Astrocyte of the spinal cord (primary cell): ENCODE measurements around the gene MX1.

Experiments used
- DNase-seq: peaks from one replicate; pipeline ENCODE4 v3.0.0; 2011; ENCODE audit warnings: low read depth, low spot score
- H3K4me3 ChIP-seq: 2 replicates; pipeline ENCODE4 v1.5.1; 2011; ENCODE audit warnings: low read depth, mild to moderate bottlenecking, low read length, moderate library complexity
- CTCF ChIP-seq: IDR thresholded peaks from 2 replicates; pipeline ENCODE4 v1.5.1; 2012; ENCODE audit warnings: low read depth, mild to moderate bottlenecking, low read length, inconsistent platforms
- in situ Hi-C: cut with HindIII; loops from 2 replicates; pipeline ENCODE4 v1.10.0; 2017; ENCODE audit warnings: low sequenced_read_pairs

MX1 gene

GRCh38 chr21:41478319-41479177 lies 52.5 kb downstream of the MX1 start:
- no peak for DNase-seq
- no peak for TF ChIP-seq CTCF
- in situ Hi-C loops = no loop called here
- H3K4me3 ChIP-seq = no peak overlapping the region

- DNase-seq = no peak
- TF ChIP-seq CTCF = no peak
- H3K4me3 ChIP-seq = no peak overlapping the region
- in situ Hi-C loops = no loop called here
Measured at GRCh38 chr21:41479686-41480085, 53.6 kb downstream of the MX1 start.

GRCh38 chr21:41480086-41480690 lies 54.1 kb downstream of the MX1 start:
- H3K4me3 ChIP-seq = no peak overlapping the region
- no peak for DNase-seq
- in situ Hi-C loops = no loop called here
- TF ChIP-seq CTCF = no peak

GRCh38 chr21:41481191-41481590 lies 55.2 kb downstream of the MX1 start:
- no peak overlapping the region for H3K4me3 ChIP-seq
- DNase-seq = peak; percentile 24
- in situ Hi-C loops = no loop called here
- no peak for TF ChIP-seq CTCF

GRCh38 chr21:41482301-41482700 lies 56.3 kb downstream of the MX1 start:
- in situ Hi-C loops = no loop called here
- H3K4me3 ChIP-seq = no peak overlapping the region
- DNase-seq = peak; percentile 59
- TF ChIP-seq CTCF = no peak

- in situ Hi-C loops = no loop called here
- TF ChIP-seq CTCF = no peak
- no peak overlapping the region for H3K4me3 ChIP-seq
- no peak for DNase-seq
Measured at GRCh38 chr21:41482980-41483379, 56.9 kb downstream of the MX1 start.
